Measurements from ENCODE around the gene PAF1. TPM values are rescaled to one million over a fixed set of nuclear protein-coding genes. Genes with fewer than 3 reads are reported as not detected.

Gene PAF1
- total RNA-seq, 3 donors from 2014 or later, result 41.3 to 49.5 (median 45.2) TPM

DNA sequence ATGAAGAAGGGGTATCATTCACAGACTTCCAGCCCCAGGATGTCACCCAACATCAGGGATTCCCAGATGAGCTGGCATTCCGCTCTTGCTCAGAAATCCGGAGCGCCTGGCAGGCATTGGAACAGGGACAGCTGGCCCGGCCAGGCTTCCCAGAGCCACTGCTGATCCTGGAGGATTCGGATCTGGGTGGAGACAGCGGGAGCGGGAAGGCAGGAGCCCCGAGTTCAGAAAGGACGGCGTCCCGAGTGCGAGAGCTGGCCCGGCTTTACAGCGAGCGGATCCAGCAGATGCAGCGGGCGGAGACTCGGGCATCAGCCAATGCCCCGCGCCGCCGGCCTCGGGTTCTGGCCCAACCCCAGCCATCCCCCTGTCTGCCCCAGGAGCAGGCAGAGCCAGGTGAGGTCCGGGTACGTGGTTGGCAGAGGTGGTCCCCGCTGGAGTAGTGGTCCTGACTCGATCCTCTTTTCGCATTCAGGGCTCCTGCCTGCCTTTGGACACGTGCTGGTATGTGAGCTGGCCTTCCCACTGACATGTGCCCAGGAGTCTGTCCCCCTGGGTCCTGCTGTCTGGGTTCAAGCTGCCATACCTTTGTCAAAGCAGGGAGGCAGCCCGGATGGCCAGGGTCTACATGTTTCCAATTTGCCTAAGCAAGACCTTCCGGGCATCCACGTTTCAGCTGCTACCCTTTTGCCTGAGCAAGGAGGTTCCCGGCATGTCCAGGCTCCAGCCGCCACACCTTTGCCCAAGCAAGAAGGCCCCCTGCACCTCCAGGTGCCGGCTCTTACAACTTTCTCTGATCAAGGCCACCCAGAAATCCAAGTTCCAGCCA lies 32.6 kb upstream of the PAF1 start:
- no peak for TF ChIP-seq CTCF (IDR thresholded peaks at IDR 0.05)
- no peak for TF ChIP-seq POLR2AphosphoS5 (IDR thresholded peaks at IDR 0.05)
- TF ChIP-seq POLR2A (IDR thresholded peaks at IDR 0.05), result no peak
- no peaks in the 10 kb centered on the region for H3K9me3 ChIP-seq
- H3K4me3 ChIP-seq, result no peak overlapping the region
- peak overlapping the region in 1 of 2 donors; percentile 25 for H3K27ac ChIP-seq
- H3K36me3 ChIP-seq, result no peaks in the 10 kb centered on the region
- no peak for DNase-seq (ENCODE audit: low spot score in 2 of 2)
- no peaks in the 10 kb centered on the region for H3K27me3 ChIP-seq
- H3K4me1 ChIP-seq, result peaks cover 0 to under 1% of the 10 kb centered on the region in 2 donors
- intact Hi-C loops (cut with DNase I; ENCODE audit: low total_unique reads), result no loop called here

GRCh38 chr19:39422020-39422419 lies 31.1 kb upstream of the PAF1 start:
- intact Hi-C loops (cut with DNase I; ENCODE audit: low total_unique reads), result no loop called here
- no peaks in the 10 kb centered on the region for H3K27me3 ChIP-seq
- H3K36me3 ChIP-seq, result no peaks in the 10 kb centered on the region
- H3K27ac ChIP-seq, result no peak overlapping the region
- H3K4me3 ChIP-seq, result no peak overlapping the region
- TF ChIP-seq CTCF (IDR thresholded peaks at IDR 0.05) (no peak), POLR2AphosphoS5 (IDR thresholded peaks at IDR 0.05) (no peak), POLR2A (IDR thresholded peaks at IDR 0.05) (no peak)
- DNase-seq (ENCODE audit: low spot score in 2 of 2), result no peak
- H3K9me3 ChIP-seq, result no peaks in the 10 kb centered on the region
- H3K4me1 ChIP-seq, result no peaks in the 10 kb centered on the region

DNA sequence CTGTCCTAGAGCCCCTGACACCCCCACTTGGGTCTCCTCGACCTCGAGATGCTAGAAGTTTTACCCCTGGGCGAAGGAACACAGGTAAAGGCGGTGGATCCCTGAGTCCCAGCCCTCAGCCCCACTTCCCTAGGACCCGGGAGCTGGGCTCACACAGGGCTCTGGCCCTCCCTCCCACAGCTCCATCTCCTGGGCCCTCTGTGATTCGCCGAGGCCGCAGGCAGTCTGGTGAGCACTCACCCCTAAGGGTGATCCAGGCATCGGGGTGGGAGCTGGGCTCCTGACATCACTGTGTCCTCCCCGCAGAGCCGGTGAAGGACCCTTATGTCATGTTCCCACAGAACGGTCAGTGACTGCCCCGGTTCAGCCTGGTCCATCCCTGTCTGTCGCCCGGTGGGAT lies 29.9 kb upstream of the PAF1 start:
- DNase-seq (ENCODE audit: low spot score in 2 of 2), result no peak
- no peak overlapping the region for H3K4me3 ChIP-seq
- no peaks in the 10 kb centered on the region for H3K27me3 ChIP-seq
- TF ChIP-seq CTCF (IDR thresholded peaks at IDR 0.05) (no peak), POLR2A (IDR thresholded peaks at IDR 0.05) (no peak)
- intact Hi-C loops (cut with DNase I; ENCODE audit: low total_unique reads), result no loop called here
- no peaks in the 10 kb centered on the region for H3K4me1 ChIP-seq
- H3K9me3 ChIP-seq, result no peaks in the 10 kb centered on the region
- no peak overlapping the region for H3K27ac ChIP-seq
- H3K36me3 ChIP-seq, result no peaks in the 10 kb centered on the region

GRCh38 chr19:39419003-39419402 lies 28.1 kb upstream of the PAF1 start:
- intact Hi-C loops (cut with DNase I; ENCODE audit: low total_unique reads), result no loop called here
- no peak overlapping the region for H3K4me3 ChIP-seq
- H3K27me3 ChIP-seq, result no peaks in the 10 kb centered on the region
- no peaks in the 10 kb centered on the region for H3K36me3 ChIP-seq
- no peak for DNase-seq (ENCODE audit: low spot score in 2 of 2)
- TF ChIP-seq POLR2AphosphoS5 (IDR thresholded peaks at IDR 0.05) (no peak), POLR2A (IDR thresholded peaks at IDR 0.05) (no peak), CTCF (IDR thresholded peaks at IDR 0.05) (no peak)
- H3K4me1 ChIP-seq, result no peaks in the 10 kb centered on the region
- H3K27ac ChIP-seq, result no peak overlapping the region
- no peaks in the 10 kb centered on the region for H3K9me3 ChIP-seq

- intact Hi-C loops (cut with DNase I; ENCODE audit: low total_unique reads), result no loop called here
Measured at GRCh38 chr19:39417463-39418181, 26.7 kb upstream of the PAF1 start.

More at GRCh38 chr19:39417463-39418181, 26.7 kb upstream of the PAF1 start:
- no peak overlapping the region for H3K4me3 ChIP-seq
- TF ChIP-seq CTCF (IDR thresholded peaks at IDR 0.05) (no peak), POLR2A (IDR thresholded peaks at IDR 0.05) (no peak), POLR2AphosphoS5 (IDR thresholded peaks at IDR 0.05) (no peak)
- H3K27me3 ChIP-seq, result no peaks in the 10 kb centered on the region
- DNase-seq (ENCODE audit: low spot score in 2 of 2), result no peak
- H3K9me3 ChIP-seq, result no peaks in the 10 kb centered on the region
- H3K4me1 ChIP-seq, result no peaks in the 10 kb centered on the region
- peak overlapping the region in 1 of 2 donors; percentile 3 for H3K27ac ChIP-seq
- H3K36me3 ChIP-seq, result no peaks in the 10 kb centered on the region

Measured in breast epithelium (tissue), 4 donors.